Stimulated activated CD4-positive, alpha-beta T cell treated with anti-CD3 and anti-CD28 coated beads, Interleukin-4, amount 100 ng/mL, for 1 hour (primary cell): ENCODE data around the gene COG3.
"Not testable (repeated sequence)": the region's sequence is repeated elsewhere in the genome, so short reads cannot be mapped to it uniquely, and the experiment has no call there.

Experiments used
- DNase-seq: peaks from one replicate; pipeline ENCODE4 v3.0.0-alpha.2; 2020

Gene COG3

GRCh38 chr13:45464687-45465453 is at the start of gene COG3:
COG3 (plus strand) TSS chr13:45464939; CDS start chr13:45465037, 98 bp downstream.
- DNase-seq: peak; percentile 95

GRCh38 chr13:45415112-45415511 is 49.6 kb upstream of the COG3 start:
- no peak for DNase-seq

- no peak for DNase-seq
These were observed 48.1 kb upstream of the COG3 start for GRCh38 chr13:45416516-45417128.

GRCh38 chr13:45417790-45418534 is 46.8 kb upstream of the COG3 start, which contains the start of gene SLC25A30:
SLC25A30 (minus strand) TSS chr13:45418373; CDS start chr13:45411425, 6,948 bp downstream.
- peak; percentile 92 for DNase-seq

- not testable (repeated sequence) for DNase-seq
These were observed 45.4 kb upstream of the COG3 start for GRCh38 chr13:45419389-45419788.

- no peak for DNase-seq
These were observed 44.8 kb upstream of the COG3 start for GRCh38 chr13:45419945-45420344.

- no peak for DNase-seq
These were observed 41.9 kb upstream of the COG3 start for GRCh38 chr13:45422731-45423292.

- not testable (repeated sequence) for DNase-seq
These were observed 38.5 kb upstream of the COG3 start for GRCh38 chr13:45426056-45426841.

- DNase-seq: no peak
These were observed 31.9 kb upstream of the COG3 start for GRCh38 chr13:45432737-45433380.

- no peak for DNase-seq
These were observed 31.4 kb upstream of the COG3 start for GRCh38 chr13:45433381-45433790.

GRCh38 chr13:45434556-45435371 is 30.0 kb upstream of the COG3 start:
- DNase-seq: no peak

GRCh38 chr13:45436332-45436731 is 28.4 kb upstream of the COG3 start:
- DNase-seq: no peak

GRCh38 chr13:45436953-45437352 is 27.8 kb upstream of the COG3 start:
- DNase-seq: no peak

- DNase-seq: no peak
These were observed 26.8 kb upstream of the COG3 start for GRCh38 chr13:45437947-45438346.

GRCh38 chr13:45439008-45439407 is 25.7 kb upstream of the COG3 start:
- no peak for DNase-seq

- no peak for DNase-seq
These were observed 24.8 kb upstream of the COG3 start for GRCh38 chr13:45439781-45440462.

- DNase-seq: no peak
These were observed 23.1 kb upstream of the COG3 start for GRCh38 chr13:45441633-45442032.

- DNase-seq: no peak
These were observed 19.7 kb upstream of the COG3 start for GRCh38 chr13:45445053-45445452.

GRCh38 chr13:45446181-45446580 is 18.6 kb upstream of the COG3 start:
- DNase-seq: no peak

GRCh38 chr13:45447050-45447661 is 17.6 kb upstream of the COG3 start:
- no peak for DNase-seq
